Stimulated activated naive CD8-positive, alpha-beta T cell treated with anti-CD3 and anti-CD28 coated beads, Interleukin-15, Interleukin-2, amounts not matched to agents 100 ng/mL and 50 ng/mL, for 24 hours (primary cell): ENCODE measurements around the gene DGKI.

Experiments
- H3K27ac Mint-ChIP-seq: one replicate; pipeline ENCODE4 v1.8.0; 2021; ENCODE audit warnings: mild to moderate bottlenecking, mixed read lengths
- H3K27me3 Mint-ChIP-seq: one replicate; pipeline ENCODE4 v1.8.0; 2021; ENCODE audit warnings: mixed read lengths
- H3K36me3 Mint-ChIP-seq: one replicate; pipeline ENCODE4 v1.8.0; 2021; ENCODE audit warnings: low read depth, mixed read lengths
- H3K4me1 Mint-ChIP-seq: one replicate; pipeline ENCODE4 v1.8.0; 2021; ENCODE audit warnings: low read depth, mixed read lengths
- H3K4me3 Mint-ChIP-seq: one replicate; pipeline ENCODE4 v1.8.0; 2021; ENCODE audit warnings: mild to moderate bottlenecking, mixed read lengths
- H3K9me3 Mint-ChIP-seq: one replicate; pipeline ENCODE4 v1.8.0; 2021; ENCODE audit warnings: mixed read lengths

Gene DGKI

DNA sequence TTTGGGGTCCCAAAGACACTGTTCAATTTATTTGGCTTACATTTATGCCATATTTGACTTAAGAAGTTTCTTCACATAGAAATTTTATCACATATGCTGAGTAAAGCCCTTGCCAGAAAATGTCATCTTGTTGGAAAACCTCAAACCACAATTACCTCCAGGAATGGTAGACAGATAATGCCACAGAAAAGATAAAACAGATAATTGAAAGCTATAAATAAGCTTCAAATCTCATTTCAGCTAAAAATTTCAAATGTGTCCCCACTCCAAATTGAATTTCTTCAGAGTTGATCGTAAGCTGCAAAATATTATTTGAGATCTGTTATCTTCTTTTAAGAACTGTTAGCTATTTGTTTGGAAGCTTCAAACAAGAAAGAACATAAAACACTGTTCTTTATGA lies 326.8 kb downstream of the DGKI start:
- H3K9me3 Mint-ChIP-seq: peaks cover 8% of the 10 kb centered on the region
- H3K4me3 Mint-ChIP-seq: no peak overlapping the region
- H3K27me3 Mint-ChIP-seq: no peaks in the 10 kb centered on the region
- H3K27ac Mint-ChIP-seq: no peak overlapping the region
- no peaks in the 10 kb centered on the region for H3K4me1 Mint-ChIP-seq
- H3K36me3 Mint-ChIP-seq: no peaks in the 10 kb centered on the region

DNA sequence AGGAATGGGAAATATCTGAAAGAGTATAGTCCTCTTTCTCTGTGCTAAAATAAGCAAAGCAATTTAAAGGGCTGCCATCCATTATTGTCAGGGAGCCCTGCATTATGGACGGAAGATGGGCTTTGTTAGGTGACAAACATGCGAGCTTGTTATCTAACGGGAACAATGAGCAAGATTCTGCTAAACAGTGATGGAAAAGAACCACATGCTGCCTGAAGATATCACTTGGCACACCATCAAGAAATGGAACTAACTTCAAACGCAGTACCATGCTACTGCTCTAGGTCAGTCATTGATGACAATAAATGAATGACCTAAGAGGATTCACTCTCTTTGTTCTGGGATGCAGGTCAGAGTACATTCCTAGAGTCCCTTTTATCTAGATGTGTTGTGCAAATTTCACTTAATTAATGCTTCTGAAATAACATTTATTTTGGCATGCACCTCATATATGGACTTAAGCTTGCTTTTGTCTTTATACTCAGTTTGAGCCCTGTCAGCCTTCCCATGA lies 327.5 kb downstream of the DGKI start:
- peaks cover 11% of the 10 kb centered on the region for H3K9me3 Mint-ChIP-seq

DNA sequence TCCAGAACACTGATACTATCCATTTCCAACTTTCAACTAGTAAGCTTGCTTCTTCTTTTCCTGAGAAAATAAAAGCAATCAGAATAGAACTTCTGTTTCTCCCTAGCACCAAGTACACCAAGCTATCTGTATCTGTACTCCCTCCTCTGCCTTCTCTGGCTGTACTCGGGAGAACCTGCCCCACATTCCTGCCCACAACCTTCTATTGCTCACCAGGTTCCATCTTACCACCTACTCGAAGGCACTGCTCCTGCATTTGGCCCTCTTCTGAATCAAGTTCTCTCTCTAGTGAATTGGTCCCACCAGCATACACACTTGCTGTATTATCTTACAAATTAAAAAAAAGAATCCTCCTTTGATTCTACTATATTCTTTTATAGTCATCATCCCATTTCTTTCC lies 333.7 kb downstream of the DGKI start:
- no peak overlapping the region for H3K27ac Mint-ChIP-seq
- no peaks in the 10 kb centered on the region for H3K36me3 Mint-ChIP-seq
- peaks cover 19% of the 10 kb centered on the region for H3K9me3 Mint-ChIP-seq
- no peaks in the 10 kb centered on the region for H3K4me1 Mint-ChIP-seq
- no peaks in the 10 kb centered on the region for H3K27me3 Mint-ChIP-seq
- H3K4me3 Mint-ChIP-seq: no peak overlapping the region

More for the DNA sequence above, 327.5 kb downstream of the DGKI start:
- H3K27me3 Mint-ChIP-seq: no peaks in the 10 kb centered on the region
- H3K27ac Mint-ChIP-seq: no peak overlapping the region
- H3K4me1 Mint-ChIP-seq: no peaks in the 10 kb centered on the region
- no peak overlapping the region for H3K4me3 Mint-ChIP-seq
- H3K36me3 Mint-ChIP-seq: no peaks in the 10 kb centered on the region

DNA sequence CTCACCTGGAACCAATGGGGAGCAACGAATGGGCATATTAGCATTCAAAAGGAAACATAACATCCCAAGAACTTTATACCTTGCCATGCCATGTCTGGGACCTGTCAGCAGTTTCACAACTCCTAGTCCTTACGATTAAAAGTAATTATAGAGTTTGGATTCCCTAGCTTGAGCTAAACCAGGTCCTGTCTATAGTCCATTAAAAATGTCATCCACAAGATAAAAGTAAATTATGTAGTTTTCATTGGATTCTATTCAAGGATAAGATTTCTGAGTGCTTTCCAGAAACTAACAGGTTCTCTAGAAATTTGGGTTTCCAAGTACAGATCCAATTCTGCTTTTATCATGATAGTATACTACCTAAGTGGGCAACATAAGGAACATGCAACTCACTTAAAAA lies 339.7 kb downstream of the DGKI start:
- Mint-ChIP-seq H3K4me1 (no peaks in the 10 kb centered on the region), H3K4me3 (no peak overlapping the region)

DNA sequence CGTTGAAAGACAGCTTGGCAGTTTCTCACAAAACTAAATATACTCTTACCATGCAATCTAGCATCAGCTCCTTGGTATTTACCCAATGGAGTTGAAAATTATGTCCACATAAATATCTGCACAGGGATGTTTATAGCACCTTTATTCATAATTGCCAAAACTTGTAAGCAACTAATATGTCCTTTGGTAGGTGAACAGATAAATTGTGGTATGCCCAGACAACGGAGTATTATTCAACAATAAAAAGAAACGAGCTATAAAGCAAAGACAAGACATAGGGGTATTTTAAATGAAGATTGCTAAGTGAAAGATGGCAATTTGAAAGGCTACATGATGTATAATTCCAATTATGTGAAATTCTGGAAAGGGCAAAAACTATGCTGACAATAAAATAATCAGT lies 340.7 kb downstream of the DGKI start:
- H3K9me3 Mint-ChIP-seq: peaks cover 8% of the 10 kb centered on the region
- no peak overlapping the region for H3K27ac Mint-ChIP-seq
- no peak overlapping the region for H3K4me3 Mint-ChIP-seq
- no peaks in the 10 kb centered on the region for H3K4me1 Mint-ChIP-seq
- H3K27me3 Mint-ChIP-seq: no peaks in the 10 kb centered on the region
- H3K36me3 Mint-ChIP-seq: no peaks in the 10 kb centered on the region

More for the DNA sequence above, 339.7 kb downstream of the DGKI start:
- Mint-ChIP-seq H3K27ac (no peak overlapping the region), H3K9me3 (peaks cover 8% of the 10 kb centered on the region), H3K36me3 (no peaks in the 10 kb centered on the region), H3K27me3 (no peaks in the 10 kb centered on the region)

DNA sequence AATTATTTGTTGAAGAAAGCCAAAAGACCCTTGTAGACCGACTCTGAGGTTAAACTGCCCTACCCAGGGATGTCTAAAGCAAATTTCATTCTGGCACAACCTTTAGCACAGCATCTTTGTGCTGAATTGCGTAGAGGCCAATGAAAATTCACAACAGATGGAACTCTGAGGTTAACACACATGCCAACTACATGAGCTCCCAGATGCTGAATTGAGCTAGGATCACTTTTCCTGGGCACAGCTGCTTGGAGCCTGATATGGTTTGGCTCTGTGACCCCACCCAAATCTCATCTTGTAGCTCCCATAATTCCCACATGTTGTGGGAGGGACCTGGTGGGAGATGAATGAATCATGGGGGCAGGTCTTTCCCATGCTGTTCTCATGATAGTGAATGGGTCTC lies 345.2 kb downstream of the DGKI start:
- H3K4me3 Mint-ChIP-seq: no peak overlapping the region
- no peaks in the 10 kb centered on the region for H3K27me3 Mint-ChIP-seq
- no peak overlapping the region for H3K27ac Mint-ChIP-seq
- no peaks in the 10 kb centered on the region for H3K36me3 Mint-ChIP-seq
- no peaks in the 10 kb centered on the region for H3K4me1 Mint-ChIP-seq
- no peaks in the 10 kb centered on the region for H3K9me3 Mint-ChIP-seq

DNA sequence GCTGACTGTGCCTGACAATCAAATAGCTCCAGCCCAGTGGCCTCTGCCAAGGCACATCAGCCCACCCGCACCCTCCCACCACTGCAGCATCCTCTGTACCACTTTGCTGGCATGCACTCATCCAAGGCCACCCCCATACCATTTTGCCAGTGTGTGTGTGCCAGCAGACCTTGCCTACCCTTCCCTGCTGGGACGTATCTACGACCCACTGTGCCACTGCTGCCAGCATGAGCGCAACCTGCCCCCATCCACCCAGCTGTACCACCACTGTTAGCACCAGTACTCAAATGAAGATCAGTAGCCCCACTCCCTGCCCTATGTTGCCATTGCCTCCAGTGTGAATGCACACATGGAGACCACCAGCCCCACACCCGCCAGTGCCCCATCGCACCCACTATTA lies 353.9 kb downstream of the DGKI start:
- Mint-ChIP-seq H3K4me1 (no peaks in the 10 kb centered on the region), H3K27ac (no peak overlapping the region), H3K4me3 (no peak overlapping the region), H3K36me3 (no peaks in the 10 kb centered on the region), H3K27me3 (no peaks in the 10 kb centered on the region), H3K9me3 (peaks cover 18% of the 10 kb centered on the region)

DNA sequence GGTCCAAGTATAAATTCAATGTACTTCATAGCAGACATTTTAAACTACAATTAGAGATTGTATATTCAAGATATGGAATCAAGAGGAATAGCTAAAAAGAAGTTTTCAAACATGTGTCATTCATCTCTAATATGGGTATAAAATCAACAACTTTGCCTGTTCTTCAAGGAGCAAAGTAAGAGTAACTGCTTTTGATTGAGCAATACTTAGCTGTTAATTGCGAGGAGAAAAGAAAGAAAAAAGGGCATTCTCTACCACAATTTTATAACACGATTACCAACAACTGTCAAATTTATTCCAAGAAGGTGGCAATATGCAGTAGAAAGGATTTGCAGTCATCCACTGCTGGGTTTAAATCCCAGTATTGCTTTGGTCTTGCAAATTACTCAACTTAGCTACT lies 356.9 kb downstream of the DGKI start:
- H3K27ac Mint-ChIP-seq: no peak overlapping the region
- H3K27me3 Mint-ChIP-seq: no peaks in the 10 kb centered on the region
- peaks cover 16% of the 10 kb centered on the region for H3K9me3 Mint-ChIP-seq
- no peaks in the 10 kb centered on the region for H3K4me1 Mint-ChIP-seq
- H3K4me3 Mint-ChIP-seq: no peak overlapping the region
- H3K36me3 Mint-ChIP-seq: no peaks in the 10 kb centered on the region

DNA sequence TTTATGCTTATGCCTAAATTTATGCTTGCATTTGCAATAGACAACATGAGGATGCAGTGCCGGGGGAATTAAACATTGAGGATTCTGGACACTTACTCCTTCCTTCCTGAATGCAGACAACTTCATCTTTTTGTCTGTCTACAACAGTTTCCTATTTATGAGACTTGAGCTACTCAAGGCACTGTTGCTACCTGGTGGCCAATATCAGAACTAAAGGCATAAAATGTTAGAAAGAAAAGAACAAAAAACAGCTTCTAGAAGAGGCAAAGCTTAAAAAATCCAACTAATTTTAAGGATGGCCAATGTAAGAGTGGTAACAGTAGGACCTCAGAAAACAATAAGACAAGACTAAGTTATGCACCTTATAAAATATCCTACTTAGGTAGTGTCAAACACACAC lies 358.7 kb downstream of the DGKI start:
- Mint-ChIP-seq H3K9me3 (peaks cover 5% of the 10 kb centered on the region), H3K36me3 (no peaks in the 10 kb centered on the region), H3K27ac (no peak overlapping the region), H3K4me1 (no peaks in the 10 kb centered on the region), H3K27me3 (no peaks in the 10 kb centered on the region), H3K4me3 (no peak overlapping the region)

DNA sequence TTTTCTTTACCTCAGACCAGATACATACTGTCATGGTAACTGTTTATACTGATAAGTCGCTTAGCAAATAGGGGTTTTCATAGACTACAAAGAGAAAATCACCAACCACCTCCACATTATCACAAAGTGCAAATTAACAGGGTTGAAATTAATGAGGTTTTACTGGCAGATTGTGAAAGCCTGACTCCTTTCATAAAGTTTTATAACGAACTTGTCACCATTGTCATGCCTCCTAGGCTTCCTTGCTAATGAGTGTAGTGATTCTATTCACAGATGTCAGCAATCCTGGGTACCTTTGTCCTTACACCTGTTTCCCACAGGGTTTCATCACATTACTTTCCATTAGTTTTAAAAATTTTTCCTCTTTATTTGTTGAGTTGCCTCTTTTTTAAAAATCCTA lies 361.0 kb downstream of the DGKI start:
- Mint-ChIP-seq H3K27ac (no peak overlapping the region), H3K9me3 (peaks cover 3% of the 10 kb centered on the region), H3K27me3 (no peaks in the 10 kb centered on the region), H3K4me3 (no peak overlapping the region), H3K4me1 (no peaks in the 10 kb centered on the region), H3K36me3 (no peaks in the 10 kb centered on the region)

DNA sequence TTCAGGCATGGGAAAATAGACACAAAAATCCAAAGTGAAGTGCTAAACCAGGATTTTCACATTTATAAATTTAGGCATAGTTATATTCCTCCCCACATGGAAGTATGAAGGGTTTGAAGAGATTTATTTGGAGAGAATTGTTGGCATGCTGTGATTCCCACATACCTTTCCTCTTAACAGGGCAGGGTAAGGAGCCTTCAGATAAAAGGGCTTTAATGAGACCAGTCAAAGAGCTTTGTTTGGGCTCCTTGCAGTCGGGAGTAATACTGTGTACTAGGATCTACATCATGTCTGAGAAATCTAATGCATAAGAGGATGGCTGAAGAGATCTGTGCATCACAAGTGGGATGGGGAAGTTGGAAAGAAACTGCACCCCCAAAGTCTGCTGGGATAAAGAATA lies 362.4 kb downstream of the DGKI start:
- H3K9me3 Mint-ChIP-seq: peaks cover 3% of the 10 kb centered on the region
- H3K36me3 Mint-ChIP-seq: no peaks in the 10 kb centered on the region
- H3K27me3 Mint-ChIP-seq: no peaks in the 10 kb centered on the region
- no peaks in the 10 kb centered on the region for H3K4me1 Mint-ChIP-seq
- no peak overlapping the region for H3K27ac Mint-ChIP-seq
- H3K4me3 Mint-ChIP-seq: no peak overlapping the region

DNA sequence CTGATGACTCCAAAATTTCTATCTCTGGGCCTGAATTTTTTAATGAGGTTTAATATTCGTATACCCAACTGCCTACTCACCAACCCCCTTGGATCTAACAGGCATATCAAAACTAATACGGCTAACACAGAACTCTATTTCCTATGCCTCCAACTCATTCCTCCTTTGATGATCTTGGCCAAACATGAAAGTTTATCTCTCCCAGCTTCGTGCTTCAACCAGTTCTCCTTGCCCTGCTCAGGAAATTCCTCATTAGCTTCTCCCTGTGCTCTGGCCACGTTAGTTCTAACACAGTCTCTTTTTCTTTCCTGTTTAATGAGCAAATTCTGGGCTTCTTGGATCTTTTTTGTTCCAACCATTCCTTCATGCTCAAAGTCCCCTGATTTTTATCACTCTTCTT lies 364.3 kb downstream of the DGKI start:
- H3K27me3 Mint-ChIP-seq: no peaks in the 10 kb centered on the region
- H3K36me3 Mint-ChIP-seq: no peaks in the 10 kb centered on the region
- H3K27ac Mint-ChIP-seq: no peak overlapping the region
- peaks cover 3% of the 10 kb centered on the region for H3K9me3 Mint-ChIP-seq
- H3K4me3 Mint-ChIP-seq: no peak overlapping the region
- H3K4me1 Mint-ChIP-seq: no peaks in the 10 kb centered on the region

DNA sequence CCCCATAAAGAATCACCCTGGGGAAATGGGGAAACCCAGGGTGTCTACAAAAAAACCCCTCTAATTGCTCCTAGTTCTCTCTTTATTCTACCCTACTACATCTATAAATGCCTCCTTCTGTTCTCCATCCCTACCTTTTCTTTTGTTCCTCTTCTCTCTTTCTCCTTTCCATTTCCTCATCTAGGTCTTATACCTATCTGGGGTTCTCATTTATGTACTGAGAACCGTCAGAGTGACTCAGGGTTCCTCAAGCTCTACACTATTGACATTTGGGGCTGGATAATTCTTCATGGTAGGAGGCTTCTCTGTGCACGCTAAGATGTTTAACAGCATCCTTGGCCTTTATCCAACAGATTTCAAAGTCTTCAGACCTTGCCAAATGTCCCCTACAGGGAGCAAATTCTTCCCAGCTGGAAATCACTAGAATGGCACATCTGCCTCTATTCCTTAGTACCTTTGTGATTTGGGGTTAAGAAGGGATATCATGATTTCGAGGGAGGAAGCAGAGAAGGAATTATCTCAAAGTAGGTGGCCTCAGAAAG lies 365.9 kb downstream of the DGKI start:
- no peaks in the 10 kb centered on the region for H3K4me1 Mint-ChIP-seq
- peaks cover 3% of the 10 kb centered on the region for H3K9me3 Mint-ChIP-seq
- no peak overlapping the region for H3K4me3 Mint-ChIP-seq
- no peaks in the 10 kb centered on the region for H3K36me3 Mint-ChIP-seq
- H3K27me3 Mint-ChIP-seq: no peaks in the 10 kb centered on the region
- no peak overlapping the region for H3K27ac Mint-ChIP-seq

DNA sequence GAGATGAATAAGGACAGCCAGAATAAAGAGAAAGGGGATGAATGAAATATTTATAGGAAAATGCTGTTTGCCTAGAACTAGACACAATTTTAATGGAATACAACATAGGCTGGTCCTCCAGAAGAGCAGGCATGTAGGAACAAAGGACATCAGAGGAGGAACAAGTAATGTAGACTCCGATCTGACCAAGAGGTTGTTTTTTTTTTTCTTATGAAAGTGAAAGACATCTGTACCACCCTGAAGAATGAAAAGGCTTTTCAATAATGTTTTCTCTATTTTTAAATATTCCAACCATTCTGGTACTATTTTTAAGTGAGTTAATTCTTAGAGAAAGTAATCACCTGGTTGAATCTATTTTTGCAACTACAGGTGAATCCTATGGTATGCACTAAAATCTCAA lies 366.4 kb downstream of the DGKI start:
- no peaks in the 10 kb centered on the region for H3K4me1 Mint-ChIP-seq
- no peaks in the 10 kb centered on the region for H3K27me3 Mint-ChIP-seq
- peaks cover 3% of the 10 kb centered on the region for H3K9me3 Mint-ChIP-seq
- H3K27ac Mint-ChIP-seq: no peak overlapping the region
- no peaks in the 10 kb centered on the region for H3K36me3 Mint-ChIP-seq
- H3K4me3 Mint-ChIP-seq: no peak overlapping the region

DNA sequence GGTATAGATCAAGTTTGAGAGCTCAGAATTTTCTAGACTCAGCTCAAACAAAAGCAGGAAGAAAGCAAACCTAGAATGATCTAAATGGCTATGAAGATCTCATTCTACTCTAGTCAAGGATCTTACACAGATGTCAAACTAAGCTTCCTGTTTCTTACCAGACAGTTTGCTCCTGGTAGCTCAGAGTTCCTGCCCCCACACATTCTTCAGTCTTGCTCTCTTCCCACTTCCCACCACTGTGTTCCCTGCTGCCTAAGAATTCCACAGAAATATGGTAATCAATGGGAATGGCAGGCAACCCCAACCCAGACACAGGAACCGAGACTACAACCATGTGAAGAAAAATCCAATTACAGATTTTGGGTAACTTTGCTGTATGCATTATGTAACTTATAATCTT lies 369.8 kb downstream of the DGKI start:
- Mint-ChIP-seq H3K27ac (no peak overlapping the region), H3K9me3 (no peaks in the 10 kb centered on the region), H3K4me3 (no peak overlapping the region), H3K36me3 (no peaks in the 10 kb centered on the region), H3K27me3 (no peaks in the 10 kb centered on the region), H3K4me1 (no peaks in the 10 kb centered on the region)

DNA sequence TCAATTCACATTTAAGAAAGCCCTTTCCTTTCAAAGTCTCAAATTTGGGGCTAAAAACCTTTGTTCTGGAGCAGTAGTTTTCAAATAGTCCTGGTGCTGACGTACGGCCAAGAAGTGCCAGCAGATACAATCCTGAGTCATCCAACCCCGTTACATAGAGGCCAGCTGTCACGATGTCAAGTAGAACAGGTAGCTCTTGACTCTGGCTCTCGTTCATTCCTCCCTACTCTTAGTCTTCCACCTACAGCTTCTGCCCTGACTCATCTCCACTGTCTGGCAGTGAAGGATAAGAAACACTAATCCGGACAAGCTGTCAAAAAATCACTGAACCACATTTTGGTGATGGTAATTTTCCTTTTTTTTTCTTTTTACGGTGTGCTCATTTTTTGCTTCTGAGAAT lies 370.8 kb downstream of the DGKI start:
- no peaks in the 10 kb centered on the region for H3K9me3 Mint-ChIP-seq
- no peak overlapping the region for H3K4me3 Mint-ChIP-seq
- no peak overlapping the region for H3K27ac Mint-ChIP-seq
- no peaks in the 10 kb centered on the region for H3K27me3 Mint-ChIP-seq
- H3K36me3 Mint-ChIP-seq: no peaks in the 10 kb centered on the region
- H3K4me1 Mint-ChIP-seq: no peaks in the 10 kb centered on the region
